ENCODE results near the gene SCART1.
"Not testable (repeated sequence)": the region's sequence is repeated elsewhere in the genome, so short reads cannot be mapped to it uniquely, and the experiment has no call there.

SCART1 gene

DNA sequence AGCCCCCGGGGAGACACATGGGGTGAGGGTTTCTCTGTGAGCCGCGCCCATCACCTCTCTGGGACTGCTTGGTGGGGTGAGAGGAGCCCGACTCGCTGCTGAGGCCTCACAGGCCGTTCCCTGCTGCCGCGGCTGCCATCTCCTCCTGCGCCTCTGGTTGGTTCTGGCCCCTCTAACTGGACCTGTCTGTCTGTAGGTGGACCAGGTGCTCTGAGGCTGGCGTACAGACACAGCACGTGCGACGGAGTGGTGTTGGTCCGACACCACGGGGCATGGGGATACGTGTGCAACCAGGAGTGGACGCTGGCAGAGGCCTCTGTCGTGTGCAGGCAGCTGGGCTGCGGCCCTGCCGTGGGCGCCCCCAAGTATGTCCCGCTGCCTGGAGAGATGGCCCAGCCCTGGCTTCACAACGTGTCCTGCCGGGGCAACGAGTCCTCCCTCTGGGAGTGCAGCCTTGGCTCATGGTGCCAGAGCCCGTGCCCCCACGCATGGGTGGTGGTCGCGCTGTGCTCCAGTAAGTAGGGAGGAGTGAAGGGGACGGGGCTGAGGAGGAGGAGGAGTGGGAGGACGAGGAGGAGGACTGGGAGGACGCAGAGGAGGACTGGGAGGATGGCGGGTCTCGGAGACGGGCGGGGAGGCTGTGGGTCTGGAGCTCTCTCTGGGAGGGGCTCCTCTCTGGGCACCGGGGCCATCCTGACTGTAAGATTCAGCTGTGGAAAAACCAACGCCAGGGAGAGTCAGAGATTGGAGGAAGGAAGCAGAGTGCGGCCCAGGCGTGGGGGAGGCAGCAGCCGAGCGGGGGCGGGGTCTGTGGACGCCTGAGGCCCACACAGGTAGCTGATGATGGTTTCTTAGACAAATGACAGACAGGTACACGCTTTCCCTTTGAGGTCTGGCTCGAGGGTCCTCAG is 2.6 kb downstream of the SCART1 start:
- DNase-seq (ENCODE audit: low spot score): no peak

DNA sequence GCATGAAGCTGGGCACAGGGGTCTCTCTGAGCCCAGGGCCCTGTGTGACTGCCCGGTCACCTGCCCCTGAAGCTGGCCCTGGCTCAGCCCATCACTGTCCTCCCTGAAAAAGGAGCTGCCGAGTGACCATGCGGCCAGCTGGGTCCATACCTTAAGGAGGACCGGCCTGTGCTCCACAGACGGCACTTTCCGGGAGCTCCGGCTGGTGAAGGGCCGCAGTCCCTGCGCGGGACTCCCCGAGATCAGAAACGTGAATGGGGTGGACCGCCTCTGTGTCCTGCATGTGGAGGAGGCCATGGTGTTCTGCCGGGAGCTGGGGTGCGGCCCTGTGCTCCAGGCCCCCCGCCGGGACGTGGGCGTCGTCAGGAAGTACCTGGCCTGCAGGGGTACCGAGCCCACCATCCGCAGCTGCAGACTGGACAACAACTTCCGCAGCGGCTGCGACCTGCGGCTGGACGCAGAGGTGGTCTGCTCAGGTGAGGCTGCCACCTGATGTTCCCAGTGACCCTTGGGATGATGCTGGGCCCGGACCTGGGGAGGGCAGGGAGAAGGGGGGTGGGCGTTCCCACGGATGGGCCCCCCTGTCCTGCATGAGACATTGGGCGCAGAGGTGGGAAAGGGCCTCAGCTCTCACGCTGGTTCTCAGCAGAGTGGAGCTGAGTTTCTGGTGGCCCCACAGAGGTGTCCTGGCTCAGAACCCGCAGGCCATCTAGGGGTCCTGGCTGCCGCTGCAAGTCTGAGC is 3.5 kb downstream of the SCART1 start:
- DNase-seq (ENCODE audit: low spot score): no peak

- no peak for DNase-seq (ENCODE audit: low spot score)
Measured at GRCh38 chr10:133458021-133458709, 4.4 kb downstream of the SCART1 start.

GRCh38 chr10:133458710-133459453 is 5.1 kb downstream of the SCART1 start:
- peak; percentile 74 for DNase-seq (ENCODE audit: low spot score)

DNA sequence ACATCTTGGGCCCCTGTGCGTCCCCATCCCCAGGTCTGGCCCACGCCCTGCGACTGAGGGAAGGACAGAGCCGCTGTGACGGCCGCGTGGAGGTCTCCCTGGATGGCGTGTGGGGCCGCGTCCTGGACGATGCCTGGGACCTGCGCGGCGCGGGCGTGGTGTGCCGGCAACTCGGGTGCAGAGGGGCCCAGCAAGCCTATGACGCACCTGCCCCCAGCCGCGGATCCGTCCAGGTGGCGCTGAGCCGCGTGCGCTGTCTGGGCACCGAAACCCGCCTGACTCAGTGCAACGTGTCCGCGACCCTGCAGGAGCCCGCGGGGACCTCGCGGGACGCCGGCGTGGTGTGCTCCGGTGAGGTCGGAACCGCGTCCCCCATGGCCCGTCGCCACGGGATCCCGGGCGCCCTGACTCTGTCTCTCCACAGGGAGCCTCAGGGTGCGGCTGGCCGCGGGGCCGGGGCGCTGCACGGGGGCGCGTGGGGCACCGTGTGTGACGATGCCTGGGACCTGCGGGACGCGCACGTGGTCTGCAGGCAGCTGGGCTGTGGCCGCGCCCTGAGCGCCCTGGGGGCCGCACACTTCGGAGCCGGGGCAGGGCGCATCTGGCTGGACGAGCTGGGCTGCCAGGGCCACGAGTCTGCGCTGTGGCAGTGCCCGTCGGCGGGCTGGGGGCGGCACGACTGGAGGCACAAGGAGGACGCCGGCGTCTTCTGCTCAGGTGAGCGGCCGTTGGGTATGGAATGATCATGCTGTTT is 5.9 kb downstream of the SCART1 start:
- DNase-seq (ENCODE audit: low spot score): no peak

DNA sequence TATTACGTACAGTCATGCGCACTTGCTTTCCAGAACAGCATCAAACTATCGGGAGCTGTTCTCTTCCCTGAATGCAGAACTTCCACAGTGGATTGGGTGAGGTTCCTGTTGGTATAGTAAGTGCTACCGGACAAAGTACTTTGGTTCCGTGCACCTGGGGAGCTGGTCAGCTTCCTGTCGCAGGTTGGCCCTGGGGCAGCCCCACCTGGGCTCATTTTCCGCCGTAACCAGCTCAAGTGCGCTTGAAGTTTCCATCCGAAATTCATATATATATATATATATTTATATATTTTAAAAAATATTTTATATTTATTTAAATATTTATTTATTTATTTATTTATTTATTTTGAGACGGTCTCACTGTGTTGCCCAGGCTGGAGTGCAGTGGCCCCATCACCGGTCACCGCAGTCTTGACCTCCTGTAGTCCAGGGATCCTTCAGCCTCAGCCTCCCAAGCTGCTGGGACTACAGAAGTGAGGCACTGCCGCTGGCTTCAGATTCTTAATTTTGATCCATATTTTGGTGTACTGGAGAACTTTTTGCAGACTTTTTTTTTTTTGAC is 6.5 kb downstream of the SCART1 start:
- no peak for DNase-seq (ENCODE audit: low spot score)

- DNase-seq (ENCODE audit: low spot score): no peak
Measured at GRCh38 chr10:133461027-133461426, 7.3 kb downstream of the SCART1 start.

GRCh38 chr10:133461841-133462240 is 8.1 kb downstream of the SCART1 start:
- DNase-seq (ENCODE audit: low spot score): no peak

DNA sequence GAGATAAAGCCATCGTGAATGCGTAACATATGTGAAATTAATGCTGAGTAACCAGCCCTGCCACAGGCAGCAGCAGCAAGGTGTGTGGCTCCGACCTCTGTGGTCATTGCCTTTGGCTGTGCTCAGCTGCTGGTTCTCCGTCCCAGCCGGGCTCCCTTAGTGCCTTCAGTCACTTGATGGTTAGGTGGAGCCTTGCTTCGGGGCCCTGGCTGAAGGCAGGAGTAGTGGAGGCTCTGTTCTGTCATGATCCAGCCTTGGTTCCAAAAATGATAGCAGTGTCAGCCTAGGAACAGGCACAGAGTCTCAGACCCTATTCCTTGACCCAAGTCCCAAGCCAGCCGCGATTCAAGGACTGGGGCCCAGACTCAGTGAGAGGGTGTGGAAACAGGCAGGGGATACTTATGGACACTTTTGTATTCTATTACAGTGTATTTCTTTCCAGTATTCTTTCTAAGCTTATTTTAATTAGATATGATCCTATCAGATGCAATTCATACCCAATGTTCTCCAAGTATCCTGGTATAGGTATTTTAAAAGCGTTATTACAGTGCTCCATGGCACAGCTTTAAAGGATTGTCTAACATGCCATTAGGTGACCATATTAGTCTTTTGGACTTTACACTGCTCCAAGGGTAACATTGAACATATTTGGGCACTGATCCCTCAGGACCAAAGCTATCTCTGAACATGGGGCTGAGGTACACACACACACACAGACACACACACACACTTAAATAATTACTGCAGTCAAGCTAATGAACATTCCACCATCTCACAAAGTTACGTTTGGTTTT is 9.0 kb downstream of the SCART1 start:
- no peak for DNase-seq (ENCODE audit: low spot score)

GRCh38 chr10:133464582-133465031 is 10.9 kb downstream of the SCART1 start:
- no peak for DNase-seq (ENCODE audit: low spot score)

- no peak for DNase-seq (ENCODE audit: low spot score)
Measured at GRCh38 chr10:133465191-133465949, 11.6 kb downstream of the SCART1 start.

GRCh38 chr10:133465950-133466474 is 12.3 kb downstream of the SCART1 start:
- DNase-seq (ENCODE audit: low spot score): peak; percentile 4

- no peak for DNase-seq (ENCODE audit: low spot score)
Measured at GRCh38 chr10:133466683-133467275, 13.0 kb downstream of the SCART1 start.

DNA sequence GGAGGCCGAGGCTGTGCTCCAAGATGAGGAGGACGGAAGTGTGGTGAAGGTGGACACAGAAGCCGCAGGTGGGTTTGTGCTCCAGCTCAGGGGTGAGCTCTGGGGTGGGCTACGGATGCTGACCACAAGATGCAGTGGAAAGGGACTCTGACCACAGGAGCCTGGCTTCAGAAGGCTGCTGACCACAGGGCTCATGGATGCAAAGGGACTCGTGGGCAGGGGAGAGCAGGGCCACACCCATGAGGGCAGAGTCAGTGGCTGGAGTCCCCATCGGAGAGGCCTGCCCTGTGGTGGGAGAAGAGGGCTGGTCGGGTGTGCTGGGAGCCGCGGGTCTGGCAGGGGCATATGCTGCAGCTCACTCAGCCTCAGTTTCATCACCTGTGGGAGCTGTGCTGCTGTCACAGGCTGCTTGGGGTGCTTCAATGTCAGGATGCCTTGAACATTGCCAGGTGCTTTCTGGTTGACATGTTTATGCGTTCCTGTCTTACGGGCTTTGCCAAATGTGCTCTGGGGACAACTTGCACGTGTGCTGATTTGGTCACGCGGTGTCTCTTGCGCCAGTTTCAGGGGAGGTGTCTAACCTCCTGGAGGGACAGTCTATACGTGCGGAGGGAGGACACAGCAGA is 13.7 kb downstream of the SCART1 start:
- DNase-seq (ENCODE audit: low spot score): no peak

GRCh38 chr10:133469205-133469604 is 15.5 kb downstream of the SCART1 start:
- DNase-seq (ENCODE audit: low spot score): not testable (repeated sequence)

GRCh38 chr10:133471300-133472109 is 17.8 kb downstream of the SCART1 start:
- DNase-seq (ENCODE audit: low spot score): no peak

GRCh38 chr10:133473270-133473669 is 19.5 kb downstream of the SCART1 start:
- no peak for DNase-seq (ENCODE audit: low spot score)

Data from AG08396 (cell line).